ENCODE results near the gene ILF2.
"Not testable (repeated sequence)": the region's sequence is repeated elsewhere in the genome, so short reads cannot be mapped to it uniquely, and the experiment has no call there.

ILF2 gene

GRCh38 chr1:153646672-153647345 lies 24.0 kb downstream of the ILF2 start:
- Histone ChIP-seq H3K9ac (no peak overlapping the region), H3K79me2 (no peaks in the 10 kb centered on the region), H3K36me3 (ENCODE audit: control insufficient read depth, insufficient read depth, low read length) (no peaks in the 10 kb centered on the region), H3K4me3 (ENCODE audit: low read depth, low read length) (no peak overlapping the region), H3K27me3 (ENCODE audit: control insufficient read depth, insufficient read depth, low read length) (no peaks in the 10 kb centered on the region), H3K4me2 (ENCODE audit: low read length) (no peak overlapping the region), H3K9me3 (ENCODE audit: control insufficient read depth, low read length) (no peaks in the 10 kb centered on the region), H2AFZ (no peak overlapping the region), H3K4me1 (peaks cover 5% of the 10 kb centered on the region), H3K27ac (peak overlapping the region; percentile 56)
- TF ChIP-seq CTCF (IDR thresholded peaks at IDR 0.05) = no peak

- no peaks in the 10 kb centered on the region for H3K9me3 ChIP-seq (ENCODE audit: control insufficient read depth, low read length)
- H3K4me3 ChIP-seq (ENCODE audit: low read depth, low read length) = peak overlapping the region; percentile 14
- no peaks in the 10 kb centered on the region for H3K79me2 ChIP-seq
- no peaks in the 10 kb centered on the region for H3K27me3 ChIP-seq (ENCODE audit: control insufficient read depth, insufficient read depth, low read length)
- TF ChIP-seq CTCF (IDR thresholded peaks at IDR 0.05) = no peak
- H3K4me2 ChIP-seq (ENCODE audit: low read length) = peak overlapping the region; percentile 44
- no peak overlapping the region for H2AFZ ChIP-seq
- no peaks in the 10 kb centered on the region for H3K36me3 ChIP-seq (ENCODE audit: control insufficient read depth, insufficient read depth, low read length)
- H3K27ac ChIP-seq = no peak overlapping the region
- H3K4me1 ChIP-seq = peaks cover 3% of the 10 kb centered on the region
- no peak overlapping the region for H3K9ac ChIP-seq
Measured at GRCh38 chr1:153643816-153644215, 27.0 kb downstream of the ILF2 start.

- no peaks in the 10 kb centered on the region for H3K9me3 ChIP-seq (ENCODE audit: control insufficient read depth, low read length)
- H3K4me3 ChIP-seq (ENCODE audit: low read depth, low read length) = no peak overlapping the region
- TF ChIP-seq CTCF (IDR thresholded peaks at IDR 0.05) = no peak
- H3K9ac ChIP-seq = no peak overlapping the region
- no peak overlapping the region for H3K27ac ChIP-seq
- no peak overlapping the region for H3K4me2 ChIP-seq (ENCODE audit: low read length)
- no peaks in the 10 kb centered on the region for H3K4me1 ChIP-seq
- H3K36me3 ChIP-seq (ENCODE audit: control insufficient read depth, insufficient read depth, low read length) = no peaks in the 10 kb centered on the region
- no peaks in the 10 kb centered on the region for H3K79me2 ChIP-seq
- H3K27me3 ChIP-seq (ENCODE audit: control insufficient read depth, insufficient read depth, low read length) = no peaks in the 10 kb centered on the region
- no peak overlapping the region for H2AFZ ChIP-seq
Measured at GRCh38 chr1:153643100-153643499, 27.7 kb downstream of the ILF2 start.

GRCh38 chr1:153642161-153642560 lies 28.6 kb downstream of the ILF2 start:
- Histone ChIP-seq H3K27ac (no peak overlapping the region), H3K79me2 (no peaks in the 10 kb centered on the region), H3K4me1 (no peaks in the 10 kb centered on the region), H3K9ac (no peak overlapping the region), H3K9me3 (ENCODE audit: control insufficient read depth, low read length) (no peaks in the 10 kb centered on the region), H3K27me3 (ENCODE audit: control insufficient read depth, insufficient read depth, low read length) (no peaks in the 10 kb centered on the region), H3K4me2 (ENCODE audit: low read length) (no peak overlapping the region), H2AFZ (no peak overlapping the region), H3K4me3 (ENCODE audit: low read depth, low read length) (no peak overlapping the region), H3K36me3 (ENCODE audit: control insufficient read depth, insufficient read depth, low read length) (no peaks in the 10 kb centered on the region)
- no peak for TF ChIP-seq CTCF (IDR thresholded peaks at IDR 0.05)

- Histone ChIP-seq H3K36me3 (ENCODE audit: control insufficient read depth, insufficient read depth, low read length) (no peaks in the 10 kb centered on the region), H3K27ac (no peak overlapping the region)
Measured at GRCh38 chr1:153640861-153641260, 29.9 kb downstream of the ILF2 start.

GRCh38 chr1:153640213-153640612 lies 30.6 kb downstream of the ILF2 start:
- not testable (repeated sequence) for H3K79me2 ChIP-seq; H3K9ac ChIP-seq; H3K4me3 ChIP-seq (ENCODE audit: low read depth, low read length); H3K27me3 ChIP-seq (ENCODE audit: control insufficient read depth, insufficient read depth, low read length); H3K4me2 ChIP-seq (ENCODE audit: low read length); H3K9me3 ChIP-seq (ENCODE audit: control insufficient read depth, low read length); H3K27ac ChIP-seq; H2AFZ ChIP-seq; H3K36me3 ChIP-seq (ENCODE audit: control insufficient read depth, insufficient read depth, low read length); H3K4me1 ChIP-seq

More at GRCh38 chr1:153640861-153641260, 29.9 kb downstream of the ILF2 start:
- Histone ChIP-seq H3K4me1 (no peaks in the 10 kb centered on the region), H3K4me3 (ENCODE audit: low read depth, low read length) (no peak overlapping the region), H3K4me2 (ENCODE audit: low read length) (no peak overlapping the region), H2AFZ (no peak overlapping the region), H3K9me3 (ENCODE audit: control insufficient read depth, low read length) (no peaks in the 10 kb centered on the region), H3K27me3 (ENCODE audit: control insufficient read depth, insufficient read depth, low read length) (no peaks in the 10 kb centered on the region), H3K79me2 (peaks cover 3% of the 10 kb centered on the region), H3K9ac (no peak overlapping the region)
- no peak for TF ChIP-seq CTCF (IDR thresholded peaks at IDR 0.05)

Data from parathyroid adenoma (tissue), 2 donors.